HK-2 (cell line): ENCODE data around the gene FBLN2.

Experiments used
- DNase-seq: peaks from one replicate; pipeline ENCODE4 v3.0.0-alpha.2; 2018; ENCODE audit not compliant: unreplicated experiment

FBLN2 gene

GRCh38 chr3:13600950-13601691 lies 52.2 kb downstream of the FBLN2 start:
- DNase-seq: peak; percentile 46

- DNase-seq: no peak
Observed at GRCh38 chr3:13601692-13602080, 52.8 kb downstream of the FBLN2 start.

- no peak for DNase-seq
Observed at GRCh38 chr3:13605555-13605954, 56.6 kb downstream of the FBLN2 start.

GRCh38 chr3:13607821-13608597 lies 59.1 kb downstream of the FBLN2 start:
- no peak for DNase-seq

- no peak for DNase-seq
Observed at GRCh38 chr3:13608969-13609725, 60.2 kb downstream of the FBLN2 start.

- no peak for DNase-seq
Observed at GRCh38 chr3:13610006-13610570, 61.2 kb downstream of the FBLN2 start.

GRCh38 chr3:13611221-13611620 lies 62.3 kb downstream of the FBLN2 start:
- DNase-seq: no peak

GRCh38 chr3:13612829-13613228 lies 63.9 kb downstream of the FBLN2 start:
- peak; percentile 8 for DNase-seq

GRCh38 chr3:13613343-13614190 lies 64.6 kb downstream of the FBLN2 start:
- no peak for DNase-seq

GRCh38 chr3:13614607-13615006 lies 65.7 kb downstream of the FBLN2 start:
- no peak for DNase-seq

GRCh38 chr3:13615019-13615528 lies 66.1 kb downstream of the FBLN2 start:
- no peak for DNase-seq

- no peak for DNase-seq
Observed at GRCh38 chr3:13616359-13616758, 67.4 kb downstream of the FBLN2 start.

- DNase-seq: no peak
Observed at GRCh38 chr3:13617097-13617738, 68.3 kb downstream of the FBLN2 start.

- no peak for DNase-seq
Observed at GRCh38 chr3:13617981-13618380, 69.1 kb downstream of the FBLN2 start.

GRCh38 chr3:13618836-13619235 lies 69.9 kb downstream of the FBLN2 start:
- no peak for DNase-seq

- DNase-seq: no peak
Observed at GRCh38 chr3:13619661-13620230, 70.8 kb downstream of the FBLN2 start.

- no peak for DNase-seq
Observed at GRCh38 chr3:13620281-13620680, 71.4 kb downstream of the FBLN2 start.

- no peak for DNase-seq
Observed at GRCh38 chr3:13620776-13621365, 71.9 kb downstream of the FBLN2 start.

GRCh38 chr3:13621381-13622221 lies 72.7 kb downstream of the FBLN2 start:
- DNase-seq: no peak
